ENCODE data around the gene TMEM156.
A peak's percentile ranks its signal among the peaks of the same experiment; 100 is the strongest.
"Not testable (repeated sequence)": the region's sequence is repeated elsewhere in the genome, so short reads cannot be mapped to it uniquely, and the experiment has no call there.

TMEM156 gene

DNA sequence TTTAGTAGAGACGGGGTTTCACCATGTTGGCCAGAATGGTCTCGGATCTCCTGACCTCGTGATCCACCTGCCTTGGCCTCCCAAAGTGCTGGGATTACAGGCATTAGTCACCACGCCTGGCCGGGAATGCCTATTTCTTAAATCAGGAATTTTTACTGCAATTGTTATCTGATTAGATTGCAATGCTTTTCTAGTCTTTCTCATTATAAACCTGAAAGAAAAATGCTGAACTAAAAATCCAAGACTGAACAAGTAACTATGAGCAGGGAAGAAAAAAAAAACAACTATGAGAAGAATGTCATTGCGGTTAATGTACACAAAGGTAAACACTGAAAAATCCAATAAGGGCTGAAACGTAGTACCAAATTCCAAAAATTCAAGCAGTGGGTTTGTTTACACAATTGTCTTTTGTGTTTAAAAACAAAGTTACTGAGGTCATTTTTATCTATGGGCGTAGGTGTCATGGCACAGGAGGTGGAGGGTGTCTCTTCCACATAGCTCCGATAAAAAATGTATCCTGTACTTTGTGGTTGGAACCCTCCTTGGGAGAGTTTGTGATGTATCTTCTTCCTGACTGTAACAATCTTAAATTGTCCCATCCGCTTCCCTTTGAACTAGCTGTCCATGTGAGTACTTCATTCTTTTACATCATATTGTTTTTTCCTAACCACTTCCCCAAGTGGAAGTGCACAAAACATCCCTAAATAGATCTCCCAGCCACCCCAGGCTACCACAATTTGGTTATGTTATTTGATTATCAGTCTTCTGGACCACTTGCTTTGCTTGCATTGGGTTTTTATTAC, 11.1 kb upstream of the TMEM156 start:
- DNase-seq = no peak

- DNase-seq = no peak
Measured at GRCh38 chr4:39042366-39042765, 10.2 kb upstream of the TMEM156 start.

DNA sequence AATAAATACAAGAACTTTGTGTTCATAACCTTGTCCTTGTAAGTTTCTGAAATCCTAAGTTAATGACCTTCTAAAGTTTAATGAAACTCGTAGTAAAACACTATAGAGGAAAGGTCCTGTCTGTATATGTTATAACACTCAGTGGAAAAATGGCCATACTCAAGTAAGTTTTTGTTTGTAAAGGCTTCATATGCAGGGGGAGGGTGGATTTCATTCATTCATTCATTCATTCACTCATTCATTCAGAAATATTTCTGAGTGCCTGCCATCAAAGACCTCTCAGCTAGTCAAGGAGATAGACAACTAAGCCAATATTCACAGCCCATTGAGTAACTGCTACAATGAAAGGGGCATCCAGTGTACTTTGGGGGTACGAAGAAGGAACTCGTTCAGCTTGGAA, 6.9 kb upstream of the TMEM156 start:
- DNase-seq = no peak

DNA sequence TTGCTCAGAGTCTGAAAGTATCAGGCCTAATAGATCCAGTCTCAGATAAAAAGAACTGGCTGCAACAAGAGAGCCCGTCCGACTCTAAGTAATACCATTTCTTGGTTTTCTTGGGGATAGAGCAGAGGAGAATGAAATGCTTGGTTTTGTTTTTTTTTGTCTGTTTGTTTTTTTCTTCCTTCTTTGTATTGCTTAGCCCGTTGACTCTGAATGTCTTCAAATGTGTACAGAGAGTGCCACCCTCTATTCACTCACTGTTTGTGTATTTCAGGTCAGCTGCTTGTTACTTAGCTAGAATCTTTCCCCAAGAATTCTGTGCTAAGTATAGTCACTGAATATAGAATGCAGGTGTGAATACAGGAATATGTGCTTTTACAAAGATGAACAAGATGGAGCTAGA, 5.7 kb upstream of the TMEM156 start:
- no peak for DNase-seq

GRCh38 chr4:39037491-39037825, 5.2 kb upstream of the TMEM156 start:
- DNase-seq = no peak

DNA sequence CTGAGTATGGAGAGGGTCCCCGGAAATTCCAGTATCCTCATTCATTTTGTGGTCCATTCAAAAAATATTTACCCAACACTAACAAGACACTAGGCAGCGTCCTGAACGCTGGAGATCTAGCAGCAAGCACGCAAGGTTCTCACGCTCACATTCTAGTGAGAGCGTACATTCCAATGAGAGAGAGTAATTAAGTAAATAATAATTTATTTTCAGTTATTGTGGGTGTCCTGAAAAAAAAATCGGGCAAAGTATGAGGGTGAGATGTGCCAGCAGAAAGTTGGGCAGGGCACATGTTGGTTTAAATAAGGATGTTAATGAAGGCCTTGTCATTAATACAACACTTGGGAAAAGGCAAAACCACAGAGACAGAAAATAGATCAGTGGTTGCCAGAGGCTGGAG, 4.0 kb upstream of the TMEM156 start:
- DNase-seq = peak; percentile 9

- DNase-seq = not testable (repeated sequence)
Measured at GRCh38 chr4:39031590-39032020, 604 bp downstream of the TMEM156 start.

- no peak for DNase-seq
Measured at GRCh38 chr4:39030725-39031124, 1.5 kb downstream of the TMEM156 start.

- DNase-seq = no peak
Measured at GRCh38 chr4:39029752-39030694, 2.2 kb downstream of the TMEM156 start.

- DNase-seq = no peak
Measured at GRCh38 chr4:39026096-39026495, 6.1 kb downstream of the TMEM156 start.

DNA sequence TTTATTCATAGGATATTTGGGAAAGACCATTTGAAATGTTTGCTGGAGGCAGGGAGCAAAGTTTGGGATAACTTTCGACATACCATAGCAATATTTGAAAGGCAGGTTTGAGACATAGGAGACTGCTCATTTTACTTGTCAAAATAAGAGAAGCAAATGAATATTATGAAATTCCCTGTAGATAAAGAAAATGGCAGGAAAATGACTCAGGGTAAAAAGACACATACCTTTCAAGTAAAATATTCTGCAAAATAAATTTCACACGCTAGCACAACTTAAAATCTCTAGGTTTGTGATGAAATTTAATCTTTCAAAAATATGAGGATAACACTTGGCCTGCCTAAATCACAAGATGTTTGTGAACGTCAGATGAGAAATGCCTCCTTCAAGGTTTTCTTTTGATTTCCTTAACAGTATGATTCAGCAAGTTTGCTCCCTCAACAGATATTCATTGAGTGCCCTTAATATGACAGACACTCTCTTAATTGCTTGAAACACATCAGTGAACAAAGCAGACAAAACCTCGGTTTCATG, 6.6 kb downstream of the TMEM156 start:
- no peak for DNase-seq

DNA sequence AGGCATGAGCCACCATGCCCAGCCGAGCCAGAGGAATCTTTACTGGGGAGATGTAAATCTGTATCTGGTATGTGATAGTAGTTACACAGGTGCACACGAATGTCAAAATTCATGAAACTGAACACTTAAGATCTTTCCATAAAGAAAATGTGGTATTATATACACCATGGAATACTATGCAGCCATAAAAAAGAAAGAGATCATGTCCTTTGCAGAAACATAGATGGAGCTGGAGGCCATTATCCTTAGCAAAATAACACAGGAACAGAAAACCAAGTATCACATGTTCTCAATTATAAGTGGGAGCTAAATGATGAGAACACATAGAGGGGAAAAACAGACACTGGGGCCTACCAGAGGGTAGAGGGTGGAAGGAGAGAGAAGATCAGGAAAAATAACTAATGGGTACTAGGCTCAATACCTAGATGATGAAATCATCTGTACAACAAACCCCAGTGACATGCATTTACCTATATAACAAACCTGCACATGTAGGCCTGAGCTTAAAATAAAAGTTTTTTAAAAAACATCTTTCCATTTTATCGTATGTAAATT, 7.8 kb downstream of the TMEM156 start:
- DNase-seq = no peak

DNA sequence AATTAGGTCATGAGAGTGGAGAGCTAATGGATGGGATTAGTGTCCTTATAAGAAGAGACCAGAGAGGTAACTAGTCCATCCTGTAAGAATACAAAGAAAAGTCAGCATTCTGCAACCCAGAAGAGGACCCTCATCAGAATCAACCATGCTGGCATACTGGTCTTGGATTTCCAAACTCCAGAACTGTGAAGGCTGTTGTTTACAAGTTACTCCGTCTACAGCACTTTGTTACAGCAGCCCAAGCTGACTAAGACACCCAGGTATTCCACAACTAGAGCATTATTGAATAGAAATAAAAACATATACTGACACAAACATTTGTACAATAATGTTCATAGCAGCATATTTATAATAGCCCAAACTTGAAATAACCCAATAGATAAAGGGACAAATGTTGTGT, 9.2 kb downstream of the TMEM156 start:
- no peak for DNase-seq

DNA sequence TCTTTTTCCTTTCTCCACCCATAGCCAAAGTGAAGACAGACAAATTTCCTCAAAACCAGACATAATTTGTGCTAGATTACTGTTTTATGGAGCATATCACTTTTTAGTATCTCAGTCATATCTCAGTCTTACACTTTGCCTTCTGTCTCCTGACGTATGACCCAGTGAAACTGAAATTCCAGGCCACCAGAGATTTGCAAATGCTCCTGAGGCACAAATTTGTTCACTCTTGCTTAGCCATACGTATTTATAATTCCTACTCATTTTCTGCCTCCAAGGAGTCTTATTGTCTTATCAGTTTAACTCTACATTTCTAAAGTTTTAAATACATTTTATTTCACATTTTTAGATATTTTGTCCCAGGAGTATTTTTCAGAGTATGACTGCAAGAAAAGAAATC, 10.0 kb downstream of the TMEM156 start:
- no peak for DNase-seq

GRCh38 chr4:39021631-39022030, 10.6 kb downstream of the TMEM156 start:
- DNase-seq = no peak

GRCh38 chr4:39020130-39020529, 12.1 kb downstream of the TMEM156 start:
- DNase-seq = no peak

GRCh38 chr4:39014028-39014427, 18.2 kb downstream of the TMEM156 start:
- no peak for DNase-seq

DNA sequence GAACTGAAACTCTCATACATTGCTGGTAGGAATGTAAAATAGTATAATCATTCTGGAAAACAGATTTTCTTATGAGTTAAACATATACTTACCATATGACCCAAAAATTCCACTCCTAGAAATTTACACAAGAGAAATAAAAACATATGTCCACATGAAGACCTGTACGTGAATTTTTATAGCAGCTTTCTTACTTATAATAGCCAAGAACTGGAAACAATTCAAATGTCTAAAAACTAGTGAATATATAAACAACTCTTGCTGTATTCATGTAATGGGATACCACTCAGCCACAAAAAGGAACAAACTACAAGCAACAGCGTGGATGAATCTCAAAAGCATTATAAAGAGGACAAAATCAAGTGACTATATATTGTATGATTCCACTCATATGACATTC, 27.5 kb downstream of the TMEM156 start:
- no peak for DNase-seq

DNA sequence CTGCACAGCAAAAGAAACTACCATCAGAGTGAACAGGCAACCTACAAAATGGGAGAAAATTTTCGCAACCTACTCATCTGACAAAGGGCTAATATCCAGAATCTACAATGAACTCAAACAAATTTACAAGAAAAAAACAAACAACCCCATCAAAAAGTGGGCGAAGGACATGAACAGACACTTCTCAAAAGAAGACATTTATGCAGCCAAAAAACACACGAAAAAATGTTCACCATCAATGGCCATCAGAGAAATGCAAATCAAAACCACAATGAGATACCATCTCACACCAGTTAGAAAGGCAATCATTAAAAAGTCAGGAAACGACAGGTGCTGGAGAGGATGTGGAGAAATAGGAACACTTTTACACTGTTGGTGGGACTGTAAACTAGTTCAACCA, 30.2 kb downstream of the TMEM156 start:
- DNase-seq = not testable (repeated sequence)

- no peak for DNase-seq
Measured at GRCh38 chr4:38995660-38996005, 36.6 kb downstream of the TMEM156 start.

DNA sequence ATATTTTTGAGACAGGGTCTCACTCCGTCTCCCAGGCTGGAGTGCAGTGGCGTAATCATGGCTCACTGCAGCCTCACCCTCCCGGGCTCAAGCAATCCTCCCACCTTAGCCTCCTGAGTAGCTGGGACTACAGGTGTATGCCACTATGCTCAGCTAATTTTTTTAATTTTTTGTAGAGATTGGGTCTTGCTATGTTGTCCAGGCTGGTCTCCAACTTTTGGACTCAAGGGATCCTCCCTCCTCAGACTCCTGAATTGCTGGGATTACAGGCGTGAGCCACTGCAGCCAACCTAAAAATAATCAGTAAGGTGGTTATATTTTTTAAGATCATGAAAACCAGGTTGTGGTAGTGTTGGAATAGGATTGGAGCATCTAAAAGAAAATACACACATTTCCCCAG, 38.1 kb downstream of the TMEM156 start:
- no peak for DNase-seq

DNA sequence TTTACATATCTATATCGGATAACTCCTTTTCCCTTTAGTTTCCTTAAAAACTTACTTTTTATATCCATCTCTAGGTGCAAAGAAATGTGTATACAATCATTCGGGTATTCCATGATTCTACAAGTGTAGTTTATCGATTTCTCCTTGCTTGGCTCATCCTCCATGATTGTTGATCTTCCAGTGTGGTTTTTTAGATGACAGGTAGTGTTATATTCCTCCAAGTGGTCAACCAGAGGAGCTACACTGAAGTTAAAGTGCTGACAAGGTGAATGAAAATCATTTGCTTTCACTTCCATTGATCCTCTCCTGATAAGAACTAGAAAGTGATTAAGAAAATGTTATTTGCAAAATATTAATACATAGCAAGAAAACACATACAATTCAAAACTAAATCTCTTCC, 38.5 kb downstream of the TMEM156 start:
- DNase-seq = no peak

DNA sequence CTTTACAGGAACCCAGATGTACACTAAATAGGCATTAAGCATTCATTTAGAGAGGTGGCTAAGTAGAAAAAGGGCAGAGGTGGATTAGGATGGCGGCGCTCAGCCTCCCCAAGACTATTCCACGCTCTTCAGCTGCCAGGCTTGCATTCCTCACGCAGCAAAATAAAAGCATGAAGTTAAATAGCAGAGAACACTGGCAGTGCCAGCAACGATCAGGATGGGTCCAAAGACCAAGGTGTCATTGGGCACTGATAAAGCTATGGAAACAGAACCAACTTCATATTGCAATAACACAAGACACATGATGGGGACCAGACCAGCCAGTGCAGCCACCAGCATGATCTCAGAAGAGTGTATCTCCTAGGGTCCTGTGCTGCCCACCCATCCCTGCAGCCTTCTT, 42.0 kb downstream of the TMEM156 start:
- DNase-seq = no peak

GRCh38 chr4:38989487-38989886, 42.7 kb downstream of the TMEM156 start:
- DNase-seq = no peak

All from NCI-H774 (cell line).